ENCODE measurements around the gene SEC24C. TPM values are rescaled to one million over a fixed set of nuclear protein-coding genes. Genes with fewer than 3 reads are reported as not detected.
"Not testable (repeated sequence)": the region's sequence is repeated elsewhere in the genome, so short reads cannot be mapped to it uniquely, and the experiment has no call there.

Gene SEC24C
- total RNA-seq, 1 donor, result 25.3 TPM

GRCh38 chr10:73773152-73773879 lies 29.1 kb downstream of the SEC24C start:
- peaks cover 54% of the 10 kb centered on the region for H3K4me1 ChIP-seq (ENCODE audit: insufficient read depth, low read length)
- no peaks in the 10 kb centered on the region for H3K9me3 ChIP-seq (ENCODE audit: low read depth, low read length)
- H3K27me3 ChIP-seq (ENCODE audit: insufficient read depth, low read length), result no peaks in the 10 kb centered on the region
- peak overlapping the region; percentile 85 for H3K4me3 ChIP-seq (ENCODE audit: low read length)

- Histone ChIP-seq H3K4me3 (ENCODE audit: low read length) (peak overlapping the region; percentile 85), H3K4me1 (ENCODE audit: insufficient read depth, low read length) (peaks cover 47% of the 10 kb centered on the region), H3K27me3 (ENCODE audit: insufficient read depth, low read length) (no peaks in the 10 kb centered on the region), H3K9me3 (ENCODE audit: low read depth, low read length) (no peaks in the 10 kb centered on the region)
These were observed 30.5 kb downstream of the SEC24C start for GRCh38 chr10:73774637-73775036.

DNA sequence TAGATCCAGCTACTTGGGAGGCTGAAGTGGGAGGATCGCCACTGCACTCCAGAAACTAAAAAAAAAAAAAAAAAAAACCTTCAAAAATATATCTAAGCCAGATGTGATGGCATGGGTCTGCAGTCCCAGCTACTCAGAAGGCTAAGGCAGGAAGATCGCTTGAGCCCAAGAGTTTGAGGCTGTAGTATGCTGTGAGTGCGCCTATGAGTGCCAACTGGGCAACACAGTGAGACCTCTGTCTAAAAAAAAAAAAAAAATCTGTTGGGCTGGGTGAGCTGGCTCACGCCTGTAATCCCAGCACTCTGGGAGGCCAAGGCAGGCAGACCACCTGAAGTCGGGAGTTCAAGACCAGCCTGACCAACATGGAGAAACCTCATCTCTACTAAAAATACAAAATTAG lies 34.8 kb downstream of the SEC24C start:
- H3K4me1 ChIP-seq (ENCODE audit: insufficient read depth, low read length), result peaks cover 61% of the 10 kb centered on the region

DNA sequence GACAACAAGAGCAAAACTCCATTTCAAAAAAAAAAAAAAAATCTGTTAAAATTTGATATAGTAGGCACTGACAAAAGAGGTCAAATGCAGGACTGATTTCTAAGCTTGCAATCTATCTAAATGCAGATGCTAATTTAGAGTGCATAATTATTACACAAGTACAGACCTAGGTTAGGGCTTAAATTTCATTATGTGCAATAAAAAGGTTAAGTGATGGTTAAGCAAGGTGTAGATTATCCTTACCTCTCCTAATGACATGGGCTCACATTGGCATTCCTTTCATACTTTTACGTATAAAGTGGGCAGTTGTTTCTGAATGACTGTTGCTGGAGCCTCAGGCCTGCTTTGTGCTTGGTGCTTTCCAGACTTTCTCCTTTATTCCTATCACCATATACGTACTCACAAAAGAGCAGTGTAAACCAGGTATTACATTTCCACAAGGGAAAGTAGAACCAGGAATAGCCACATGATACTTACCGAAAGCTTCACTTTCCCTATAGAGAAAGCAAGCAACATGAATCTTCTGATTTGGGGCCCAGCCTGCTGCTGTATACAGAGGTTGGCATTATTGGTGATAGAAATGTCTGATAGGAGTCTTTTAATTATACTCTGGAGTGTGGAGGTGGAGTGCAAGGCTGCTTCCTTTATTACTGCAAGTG lies 35.5 kb downstream of the SEC24C start:
- Histone ChIP-seq H3K27me3 (ENCODE audit: insufficient read depth, low read length) (no peaks in the 10 kb centered on the region), H3K4me3 (ENCODE audit: low read length) (no peak overlapping the region), H3K4me1 (ENCODE audit: insufficient read depth, low read length) (peaks cover 60% of the 10 kb centered on the region), H3K9me3 (ENCODE audit: low read depth, low read length) (no peaks in the 10 kb centered on the region)

More for the DNA sequence above, 34.8 kb downstream of the SEC24C start:
- H3K27me3 ChIP-seq (ENCODE audit: insufficient read depth, low read length), result no peaks in the 10 kb centered on the region
- H3K9me3 ChIP-seq (ENCODE audit: low read depth, low read length), result no peaks in the 10 kb centered on the region
- H3K4me3 ChIP-seq (ENCODE audit: low read length), result no peak overlapping the region

DNA sequence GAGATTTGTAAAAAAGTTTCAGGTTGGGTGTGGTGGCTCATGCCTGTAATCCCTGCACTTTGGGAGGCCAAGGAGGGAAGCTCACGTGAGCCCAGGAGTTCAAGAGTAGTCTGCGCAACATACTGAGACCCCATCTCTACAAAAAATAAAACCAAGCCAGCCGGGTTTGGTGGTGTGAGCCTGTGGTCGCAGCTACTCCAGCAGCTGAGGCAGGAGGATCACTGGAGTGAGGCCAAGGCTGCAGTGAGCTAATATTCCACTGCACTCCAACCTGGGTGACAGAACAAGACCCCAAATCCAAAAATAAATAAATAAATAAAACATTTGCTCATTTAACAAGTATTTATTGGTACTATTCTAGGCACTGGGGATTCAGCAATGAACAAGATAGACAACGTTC lies 36.1 kb downstream of the SEC24C start:
- peaks cover 57% of the 10 kb centered on the region for H3K4me1 ChIP-seq (ENCODE audit: insufficient read depth, low read length)
- no peak overlapping the region for H3K4me3 ChIP-seq (ENCODE audit: low read length)

GRCh38 chr10:73780966-73781365 lies 36.8 kb downstream of the SEC24C start:
- H3K9me3 ChIP-seq (ENCODE audit: low read depth, low read length), result no peaks in the 10 kb centered on the region
- peaks cover 53% of the 10 kb centered on the region for H3K4me1 ChIP-seq (ENCODE audit: insufficient read depth, low read length)
- no peaks in the 10 kb centered on the region for H3K27me3 ChIP-seq (ENCODE audit: insufficient read depth, low read length)
- H3K4me3 ChIP-seq (ENCODE audit: low read length), result peak overlapping the region; percentile 78

More for the DNA sequence above, 36.1 kb downstream of the SEC24C start:
- Histone ChIP-seq H3K9me3 (ENCODE audit: low read depth, low read length) (no peaks in the 10 kb centered on the region), H3K27me3 (ENCODE audit: insufficient read depth, low read length) (no peaks in the 10 kb centered on the region)

GRCh38 chr10:73781548-73781878 lies 37.3 kb downstream of the SEC24C start:
- Histone ChIP-seq H3K4me1 (ENCODE audit: insufficient read depth, low read length) (peaks cover 53% of the 10 kb centered on the region), H3K4me3 (ENCODE audit: low read length) (peak overlapping the region; percentile 78), H3K9me3 (ENCODE audit: low read depth, low read length) (no peaks in the 10 kb centered on the region), H3K27me3 (ENCODE audit: insufficient read depth, low read length) (no peaks in the 10 kb centered on the region)

GRCh38 chr10:73781879-73782748 lies 37.9 kb downstream of the SEC24C start, which contains the start of gene CHCHD1:
TSS of gene CHCHD1 (plus strand) at chr10:73782048. CDS start at chr10:73782076, 28 bp downstream.
- Histone ChIP-seq H3K4me1 (ENCODE audit: insufficient read depth, low read length) (peaks cover 59% of the 10 kb centered on the region), H3K9me3 (ENCODE audit: low read depth, low read length) (no peaks in the 10 kb centered on the region), H3K4me3 (ENCODE audit: low read length) (peak within 1 kb of the TSS; percentile 78), H3K27me3 (ENCODE audit: insufficient read depth, low read length) (no peaks in the 10 kb centered on the region)

GRCh38 chr10:73782749-73783085 lies 38.5 kb downstream of the SEC24C start:
- H3K9me3 ChIP-seq (ENCODE audit: low read depth, low read length), result no peaks in the 10 kb centered on the region
- no peaks in the 10 kb centered on the region for H3K27me3 ChIP-seq (ENCODE audit: insufficient read depth, low read length)
- peak overlapping the region; percentile 78 for H3K4me3 ChIP-seq (ENCODE audit: low read length)
- peaks cover 61% of the 10 kb centered on the region for H3K4me1 ChIP-seq (ENCODE audit: insufficient read depth, low read length)

- no peaks in the 10 kb centered on the region for H3K27me3 ChIP-seq (ENCODE audit: insufficient read depth, low read length)
- H3K4me1 ChIP-seq (ENCODE audit: insufficient read depth, low read length), result peaks cover 58% of the 10 kb centered on the region
- H3K4me3 ChIP-seq (ENCODE audit: low read length), result peak within 1 kb of the TSS; percentile 82
- H3K9me3 ChIP-seq (ENCODE audit: low read depth, low read length), result no peaks in the 10 kb centered on the region
These were observed 41.1 kb downstream of the SEC24C start, which contains the start of gene ZSWIM8 for GRCh38 chr10:73785211-73785720. TSS of gene ZSWIM8 (plus strand) at chr10:73785606. CDS start at chr10:73785879, 273 bp downstream.

DNA sequence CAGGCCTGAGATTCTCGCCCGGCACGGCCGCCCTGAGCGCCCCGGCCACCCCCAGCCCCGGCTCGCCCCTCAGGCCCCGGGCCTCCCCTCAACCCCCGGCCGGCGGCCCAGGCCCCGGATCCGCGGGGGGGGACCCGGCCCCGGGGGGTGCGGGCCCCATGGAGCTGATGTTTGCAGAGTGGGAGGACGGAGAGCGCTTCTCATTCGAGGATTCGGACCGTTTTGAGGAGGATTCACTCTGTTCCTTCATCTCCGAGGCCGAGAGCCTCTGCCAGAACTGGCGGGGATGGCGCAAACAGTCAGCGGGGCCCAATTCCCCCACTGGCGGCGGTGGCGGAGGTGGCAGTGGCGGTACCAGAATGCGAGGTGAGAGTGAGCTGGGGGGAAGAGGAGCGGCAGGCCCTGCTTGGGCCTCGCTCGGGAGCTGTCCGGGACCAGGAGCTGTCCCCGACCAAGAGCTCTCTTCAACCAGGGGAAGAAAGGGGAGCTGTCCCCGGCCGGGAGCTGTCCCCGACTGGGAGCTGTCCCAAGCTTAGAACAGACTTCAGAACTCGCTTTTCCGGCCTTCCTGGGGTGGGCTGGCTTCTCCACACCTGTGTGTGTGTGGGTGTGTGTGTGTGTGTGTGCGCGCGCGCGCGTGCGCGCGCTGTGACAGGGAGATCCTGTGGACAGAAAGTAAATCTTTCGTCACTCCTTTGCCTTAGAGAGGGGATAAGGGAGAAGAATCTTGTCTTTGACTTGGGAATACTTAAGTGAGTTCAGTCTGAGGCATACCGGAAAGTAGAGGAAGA lies 41.7 kb downstream of the SEC24C start:
- H3K4me3 ChIP-seq (ENCODE audit: low read length), result peak overlapping the region; percentile 82
- H3K4me1 ChIP-seq (ENCODE audit: insufficient read depth, low read length), result peaks cover 51% of the 10 kb centered on the region
- H3K9me3 ChIP-seq (ENCODE audit: low read depth, low read length), result no peaks in the 10 kb centered on the region
- no peaks in the 10 kb centered on the region for H3K27me3 ChIP-seq (ENCODE audit: insufficient read depth, low read length)

GRCh38 chr10:73786512-73786885 lies 42.3 kb downstream of the SEC24C start:
- no peaks in the 10 kb centered on the region for H3K27me3 ChIP-seq (ENCODE audit: insufficient read depth, low read length)
- H3K4me3 ChIP-seq (ENCODE audit: low read length), result peak overlapping the region; percentile 82
- H3K4me1 ChIP-seq (ENCODE audit: insufficient read depth, low read length), result peaks cover 45% of the 10 kb centered on the region
- H3K9me3 ChIP-seq (ENCODE audit: low read depth, low read length), result no peaks in the 10 kb centered on the region

- not testable (repeated sequence) for H3K27me3 ChIP-seq (ENCODE audit: insufficient read depth, low read length); H3K4me3 ChIP-seq (ENCODE audit: low read length); H3K9me3 ChIP-seq (ENCODE audit: low read depth, low read length)
- peaks cover 45% of the 10 kb centered on the region for H3K4me1 ChIP-seq (ENCODE audit: insufficient read depth, low read length)
These were observed 43.0 kb downstream of the SEC24C start for GRCh38 chr10:73787031-73787800.
